ENCODE results near the gene ZXDC.

The ZXDC gene

GRCh38 chr3:126488185-126488584, 12.5 kb upstream of the ZXDC start:
- no peak for DNase-seq

DNA sequence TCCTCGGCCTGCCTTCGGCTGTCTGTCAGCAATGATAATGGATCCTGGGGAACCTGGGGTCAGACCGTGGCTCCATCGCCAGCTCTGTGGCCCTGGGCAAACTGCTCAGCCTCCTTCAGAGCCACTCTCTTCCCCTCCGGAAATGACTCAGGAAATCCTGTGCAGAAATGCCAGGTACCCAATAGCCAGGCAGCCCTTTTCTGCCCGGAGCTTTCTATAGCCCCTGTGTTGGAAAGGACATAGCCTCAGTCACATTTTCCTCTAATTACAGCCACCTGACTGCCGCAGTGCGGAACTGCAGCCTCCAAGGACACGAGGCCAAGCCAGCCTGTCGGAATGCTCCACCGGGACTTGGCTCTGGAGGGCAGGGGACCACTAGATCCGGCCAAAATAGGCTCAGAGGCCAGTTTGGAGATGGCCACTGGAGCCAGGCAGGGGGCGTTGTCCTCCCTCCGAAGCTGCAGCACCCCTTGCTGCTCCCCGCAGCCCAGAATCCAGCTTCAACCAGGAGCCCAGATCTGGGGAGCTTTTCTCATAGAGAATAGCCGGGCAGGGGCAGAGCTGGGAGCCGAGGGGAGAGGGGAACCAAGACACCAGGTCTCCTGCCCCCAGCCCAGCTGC, 11.6 kb upstream of the ZXDC start:
- DNase-seq, result no peak

DNA sequence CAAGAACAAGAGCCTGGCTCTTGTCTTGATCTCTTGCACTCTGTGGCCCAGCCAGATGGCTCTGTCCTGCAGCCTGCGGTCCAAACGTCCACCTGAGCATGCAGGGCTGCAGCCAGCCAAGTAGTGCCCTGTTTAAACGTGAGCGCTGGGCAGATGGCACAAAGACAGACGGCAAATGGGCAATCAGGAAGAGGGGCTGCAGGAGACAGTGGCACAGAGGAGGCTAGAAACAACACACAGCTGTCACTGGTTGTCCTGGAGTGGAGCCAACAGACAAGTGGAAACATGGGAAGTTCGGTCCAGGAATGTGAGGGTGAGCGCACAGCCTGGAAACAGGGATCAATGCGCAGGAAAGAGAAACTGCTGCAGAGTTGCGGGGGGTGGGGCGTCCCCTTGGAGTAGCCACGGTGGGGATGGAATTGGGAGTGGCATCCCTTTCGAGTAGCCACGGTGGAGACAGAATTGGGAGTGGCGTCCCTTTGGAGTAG, 10.7 kb upstream of the ZXDC start:
- no peak for DNase-seq

- no peak for DNase-seq
Measured at GRCh38 chr3:126485956-126486355, 10.3 kb upstream of the ZXDC start.

GRCh38 chr3:126485176-126485897, 9.6 kb upstream of the ZXDC start:
- no peak for DNase-seq

GRCh38 chr3:126484662-126485061, 9.0 kb upstream of the ZXDC start:
- no peak for DNase-seq

DNA sequence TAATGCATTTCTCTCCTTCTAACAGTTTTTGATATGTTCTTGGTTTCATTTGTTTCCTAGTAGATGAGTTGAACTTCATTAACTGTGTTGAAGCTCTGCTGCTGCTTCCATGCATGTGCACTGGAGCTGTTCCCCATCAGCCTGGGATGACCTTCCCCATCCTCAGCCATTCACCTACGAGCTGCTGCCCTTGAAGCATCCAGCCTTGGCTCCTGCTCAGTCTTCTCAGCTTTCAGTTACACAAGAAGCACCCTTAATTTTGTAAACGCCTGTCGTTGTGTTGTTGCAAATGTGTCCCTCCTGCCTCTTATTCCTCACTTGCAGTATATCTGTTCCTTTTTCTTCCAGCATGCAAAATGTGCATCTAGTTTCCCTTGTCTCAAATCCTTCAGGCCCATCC, 8.5 kb upstream of the ZXDC start:
- DNase-seq, result no peak

DNA sequence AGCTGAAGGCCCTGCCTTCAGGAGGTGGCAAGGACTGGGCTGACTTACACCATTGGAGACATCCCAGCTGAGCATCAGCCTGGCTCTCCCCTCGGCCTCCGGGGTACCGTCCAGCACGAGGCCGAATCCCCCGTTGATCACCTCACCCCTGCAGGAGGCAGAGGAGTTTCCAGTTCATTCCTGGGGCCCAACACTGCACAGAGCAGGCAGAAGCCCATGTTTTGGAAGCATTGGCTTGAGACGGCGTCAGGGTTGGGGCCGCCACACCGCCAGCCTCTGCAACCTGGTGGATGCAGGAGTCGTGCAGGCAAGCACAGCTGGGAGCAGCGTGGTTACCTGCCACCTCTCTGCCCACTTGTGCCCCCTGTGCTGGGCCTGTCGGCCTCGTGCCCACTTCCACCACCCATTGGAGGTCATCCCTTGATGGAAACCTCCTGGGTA, 7.7 kb upstream of the ZXDC start:
- no peak for DNase-seq

DNA sequence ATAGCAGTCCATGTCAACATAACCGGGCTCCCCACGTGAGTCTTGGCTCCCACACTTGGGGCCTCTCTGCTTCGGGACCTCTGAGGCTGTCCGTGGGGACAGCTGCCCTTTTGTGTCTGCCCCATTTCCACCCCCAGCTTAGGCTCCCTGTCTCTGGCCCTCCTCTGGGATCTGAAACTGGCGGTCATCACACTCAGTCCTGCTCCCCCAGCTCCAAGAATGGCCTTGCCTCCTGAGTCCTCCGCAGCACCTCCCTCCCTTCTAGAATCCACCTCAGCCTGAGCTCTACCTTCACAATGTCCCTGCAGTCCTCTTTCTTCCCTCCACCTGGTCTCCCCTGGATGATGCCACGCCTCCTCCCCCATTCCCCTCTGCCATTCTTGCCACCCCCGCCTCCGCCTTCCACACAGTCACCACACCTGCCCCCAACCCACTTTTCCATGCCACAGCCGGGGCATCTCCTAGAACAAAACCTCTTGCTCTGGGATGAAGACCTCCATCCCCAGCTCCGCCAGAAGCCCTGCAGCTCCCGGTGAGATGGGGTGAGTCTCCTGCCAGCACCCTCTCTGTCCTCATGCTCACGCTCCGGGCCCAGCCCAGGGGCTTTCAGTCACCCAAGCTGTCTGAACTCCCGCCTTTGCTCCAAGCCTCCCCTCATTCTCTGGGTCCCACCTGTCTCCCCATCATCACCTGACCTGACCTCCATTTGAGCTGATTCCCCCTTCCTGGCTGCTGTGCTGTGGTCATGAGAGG, 7.0 kb upstream of the ZXDC start:
- no peak for DNase-seq

- no peak for DNase-seq
Measured at GRCh38 chr3:126481808-126482502, 6.3 kb upstream of the ZXDC start.

GRCh38 chr3:126480861-126481260, 5.2 kb upstream of the ZXDC start:
- no peak for DNase-seq

GRCh38 chr3:126480206-126480605, 4.5 kb upstream of the ZXDC start:
- DNase-seq, result no peak

DNA sequence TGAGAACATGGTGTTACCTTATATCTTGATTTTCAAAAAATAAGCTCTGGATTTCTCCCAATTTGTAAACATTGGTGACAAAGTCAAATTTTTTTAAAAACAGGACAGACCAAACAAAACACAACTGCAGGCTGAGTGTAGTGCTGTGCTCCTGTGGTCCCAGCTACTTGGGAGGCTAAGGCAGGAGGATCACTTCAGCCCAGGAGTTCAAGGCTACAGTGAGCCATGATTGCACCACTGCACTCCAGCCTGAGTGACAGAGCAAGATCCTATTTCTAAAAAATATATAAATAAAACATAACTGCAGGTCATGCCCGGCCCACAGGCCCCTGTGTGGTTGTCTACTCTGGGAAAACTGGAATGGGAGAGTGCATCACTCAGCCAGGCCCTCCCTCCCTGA, 4.0 kb upstream of the ZXDC start:
- DNase-seq, result no peak

GRCh38 chr3:126478581-126479310, 3.1 kb upstream of the ZXDC start:
- no peak for DNase-seq

GRCh38 chr3:126477061-126477380, 1.3 kb upstream of the ZXDC start:
- no peak for DNase-seq

DNA sequence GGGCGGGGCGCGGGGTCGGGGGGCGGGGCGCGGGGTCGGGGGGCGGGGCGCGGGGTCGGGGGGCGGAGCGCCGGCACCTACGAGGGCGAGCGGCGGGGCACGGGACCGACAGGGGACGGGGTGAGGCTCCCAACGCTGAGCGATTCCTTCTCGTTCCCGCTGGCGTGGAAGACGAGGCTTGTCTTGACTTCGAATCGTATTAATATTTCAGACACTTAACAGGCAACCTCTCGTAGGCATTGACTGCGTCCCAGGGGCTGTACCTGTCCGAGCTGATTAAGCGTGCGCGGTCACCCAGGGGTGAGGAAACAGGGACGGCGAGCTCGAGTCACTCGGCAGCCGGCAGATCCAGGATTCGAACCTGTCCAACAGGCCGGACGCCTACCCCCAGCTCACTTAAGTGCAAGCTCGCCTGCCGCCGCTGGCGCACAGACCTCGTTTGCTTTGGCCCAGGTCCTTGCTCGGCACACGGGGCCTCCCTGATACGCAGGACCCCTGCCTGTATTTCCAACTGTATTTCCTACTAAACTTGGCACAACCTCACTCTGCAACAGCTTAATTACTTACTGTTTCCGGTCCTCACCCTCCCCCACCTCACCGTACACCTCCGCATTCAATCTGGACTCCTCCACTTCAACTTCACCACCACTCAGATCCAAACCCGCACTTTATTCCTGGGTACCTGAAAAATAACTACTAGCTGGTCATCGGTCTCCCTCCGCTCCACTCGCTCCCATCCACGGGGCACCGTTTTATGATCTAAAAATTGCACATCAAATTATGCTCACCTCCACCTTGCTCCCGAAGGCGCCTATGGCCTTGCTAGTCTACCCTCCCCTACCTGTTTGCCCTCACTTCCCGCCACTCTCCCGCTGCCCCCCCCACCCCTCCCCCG, 722 bp upstream of the ZXDC start:
- DNase-seq, result no peak

DNA sequence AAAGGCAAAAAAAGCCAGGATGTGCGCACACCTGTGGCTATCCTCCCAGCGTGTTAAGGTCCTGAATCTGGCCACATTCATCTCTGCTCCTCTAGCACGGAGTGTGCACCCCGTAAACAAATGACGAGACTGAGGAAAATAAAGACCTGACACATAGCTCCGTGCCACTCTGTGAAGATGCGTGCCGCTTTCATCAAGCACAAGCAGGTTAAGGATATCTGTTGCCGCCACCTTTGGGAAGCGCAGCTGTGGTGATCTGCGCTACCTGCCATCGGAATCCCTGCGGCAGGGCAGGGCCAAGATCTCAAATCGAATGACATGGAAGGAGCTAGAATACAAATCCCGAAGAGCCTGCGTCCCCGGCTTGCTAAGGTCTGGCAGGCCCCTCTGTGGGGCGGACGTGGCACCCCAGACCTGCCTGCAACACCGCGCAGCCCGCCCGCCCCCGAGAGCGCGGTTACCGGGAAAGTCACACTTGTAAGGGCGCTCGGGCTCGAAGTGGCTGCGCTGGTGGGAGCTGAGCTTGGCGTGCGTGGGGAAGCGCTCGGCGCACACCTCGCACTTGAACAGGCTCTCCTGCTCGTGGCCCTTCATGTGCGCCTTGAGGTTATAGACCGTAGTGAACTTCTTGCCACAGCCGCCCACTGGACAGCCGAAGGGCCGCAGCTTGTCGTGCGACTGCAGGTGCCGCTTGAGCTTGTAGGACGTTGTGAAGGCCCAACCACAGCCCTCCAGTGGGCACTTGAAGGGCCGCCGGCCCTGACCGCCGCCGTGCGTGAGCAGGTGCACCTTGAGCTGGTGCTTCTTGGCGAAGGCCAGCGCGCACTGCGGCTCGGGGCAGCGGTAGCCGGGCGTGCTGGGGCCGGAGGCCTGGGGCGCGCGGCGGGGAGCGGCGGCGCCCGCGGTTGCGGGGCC, 936 bp downstream of the ZXDC start:
- peak; percentile 15 for DNase-seq

DNA sequence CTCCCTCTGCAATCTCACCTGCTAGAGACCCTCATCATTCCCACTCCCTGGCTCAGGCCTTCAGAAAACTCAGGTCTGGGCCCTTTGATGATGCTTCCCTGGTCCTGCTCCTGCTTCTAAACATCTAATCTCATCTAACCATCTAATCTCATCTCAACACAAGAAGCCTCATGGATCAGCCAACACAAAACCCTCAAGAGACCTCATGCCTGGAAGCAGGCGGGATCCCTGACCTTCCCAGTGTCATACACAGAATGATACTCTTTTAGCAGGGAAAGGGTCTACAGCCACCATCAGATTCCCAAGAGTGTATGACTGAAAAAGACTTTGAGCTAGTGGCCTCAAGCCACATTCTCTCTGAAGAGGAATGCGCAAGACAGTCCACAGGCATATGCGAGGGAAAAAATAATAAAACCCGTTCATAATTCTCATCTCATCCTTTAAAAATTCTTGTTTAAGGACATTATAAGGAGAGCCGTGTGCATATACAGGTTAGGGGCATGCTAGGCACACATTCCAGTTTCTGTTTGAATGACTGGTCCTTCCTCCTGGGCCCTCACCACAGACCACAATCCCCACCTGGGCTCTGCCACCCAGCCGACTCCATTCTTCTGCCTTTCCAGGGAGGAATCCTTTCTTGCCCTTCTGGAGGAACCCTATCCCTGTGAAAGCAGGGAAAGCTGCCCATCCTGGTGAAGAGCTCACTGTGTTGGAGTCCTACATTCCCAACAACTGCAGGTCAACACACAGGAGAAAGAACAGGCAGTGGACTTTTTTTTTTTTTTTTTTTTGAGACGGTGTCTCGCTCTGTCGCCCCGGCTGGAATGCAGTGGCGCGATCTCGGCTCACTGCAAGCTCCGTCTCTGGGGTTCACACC, 2.2 kb downstream of the ZXDC start:
- DNase-seq, result no peak

DNA sequence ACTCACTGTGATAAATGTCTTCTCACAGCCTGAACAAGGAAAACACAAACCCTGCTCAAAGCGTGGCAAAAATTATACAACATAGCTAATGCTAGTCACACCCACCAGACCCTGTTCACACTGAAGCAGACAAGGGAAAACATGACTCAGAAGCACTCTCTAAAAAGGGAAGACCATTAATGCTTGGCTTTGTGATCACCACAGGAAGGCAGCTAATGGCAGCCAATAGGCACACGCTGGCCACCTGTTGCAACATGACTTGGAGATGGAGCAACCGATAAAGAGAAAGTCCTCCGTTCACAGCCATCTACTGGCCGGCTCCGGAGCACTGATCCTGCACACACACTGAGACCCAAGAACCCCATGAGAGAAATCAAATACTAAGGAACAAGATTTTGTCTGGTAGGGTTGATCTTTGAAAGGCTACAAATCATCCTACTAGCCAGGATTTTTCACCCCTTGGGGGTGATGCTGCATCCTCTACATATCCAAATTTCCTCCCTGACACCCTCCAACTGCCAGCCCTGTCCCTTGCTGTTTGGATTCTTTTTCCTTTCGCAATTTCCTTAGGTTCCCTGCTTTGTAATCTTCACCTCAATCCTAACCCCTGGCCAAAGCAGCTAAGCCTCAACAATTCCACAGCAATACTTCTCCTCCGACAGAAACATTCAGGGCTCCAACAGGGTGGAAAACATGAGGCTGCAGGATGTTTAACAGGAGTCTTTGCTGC, 3.2 kb downstream of the ZXDC start:
- DNase-seq, result no peak

All from central memory CD4-positive, alpha-beta T cell (primary cell).